SIG-M5 treated with dmso at 0.1 percent for 504 hours (cell line): ENCODE results near the gene SLC13A3.

Source experiments
- DNase-seq: peaks from one replicate; lab custom pipeline; 2025; ENCODE audit not compliant: unreplicated experiment; lab: John Stamatoyannopoulos, UW

SLC13A3 gene, protein sequence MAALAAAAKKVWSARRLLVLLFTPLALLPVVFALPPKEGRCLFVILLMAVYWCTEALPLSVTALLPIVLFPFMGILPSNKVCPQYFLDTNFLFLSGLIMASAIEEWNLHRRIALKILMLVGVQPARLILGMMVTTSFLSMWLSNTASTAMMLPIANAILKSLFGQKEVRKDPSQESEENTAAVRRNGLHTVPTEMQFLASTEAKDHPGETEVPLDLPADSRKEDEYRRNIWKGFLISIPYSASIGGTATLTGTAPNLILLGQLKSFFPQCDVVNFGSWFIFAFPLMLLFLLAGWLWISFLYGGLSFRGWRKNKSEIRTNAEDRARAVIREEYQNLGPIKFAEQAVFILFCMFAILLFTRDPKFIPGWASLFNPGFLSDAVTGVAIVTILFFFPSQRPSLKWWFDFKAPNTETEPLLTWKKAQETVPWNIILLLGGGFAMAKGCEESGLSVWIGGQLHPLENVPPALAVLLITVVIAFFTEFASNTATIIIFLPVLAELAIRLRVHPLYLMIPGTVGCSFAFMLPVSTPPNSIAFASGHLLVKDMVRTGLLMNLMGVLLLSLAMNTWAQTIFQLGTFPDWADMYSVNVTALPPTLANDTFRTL

DNA sequence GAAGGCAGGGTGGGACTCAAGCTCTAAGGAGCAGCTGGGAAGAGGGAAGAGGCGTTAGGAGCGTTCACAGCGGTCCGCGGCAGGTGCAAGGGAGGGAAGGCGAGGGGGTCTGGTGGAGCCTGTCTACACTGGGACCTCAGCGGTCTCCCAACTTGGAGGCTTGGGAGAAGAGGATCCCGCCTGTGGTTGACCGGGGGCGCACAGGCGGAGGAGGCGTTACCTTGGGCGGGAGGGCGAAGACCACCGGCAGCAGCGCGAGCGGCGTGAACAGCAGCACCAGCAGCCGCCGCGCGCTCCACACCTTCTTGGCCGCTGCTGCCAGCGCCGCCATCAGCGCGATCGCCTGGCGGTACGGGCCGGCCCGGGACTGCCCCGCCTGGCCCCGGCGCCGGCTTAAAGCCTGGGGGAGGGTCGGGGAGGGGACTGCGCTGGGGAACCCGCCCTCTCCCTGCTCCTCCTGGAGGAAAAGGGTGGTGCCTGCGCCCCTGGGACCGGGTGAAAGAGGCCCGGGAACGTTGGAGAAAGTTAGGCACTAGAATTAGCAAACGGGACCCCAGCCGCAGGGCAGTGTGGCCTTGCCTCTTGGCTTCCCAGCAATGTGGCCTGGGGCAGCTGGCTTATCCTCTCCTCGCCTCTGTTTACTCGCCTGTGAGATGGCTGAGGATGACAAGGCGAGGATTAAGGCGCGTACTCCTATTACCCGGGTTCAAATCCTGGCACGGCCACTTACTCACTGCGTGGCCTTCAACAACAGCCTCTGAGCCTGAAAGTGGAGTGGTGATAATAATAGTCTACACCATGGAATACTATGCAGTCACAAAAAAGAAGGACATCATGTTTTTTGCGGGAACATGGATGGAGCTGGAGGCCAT, at the start of gene SLC13A3:
TSS of gene SLC13A3 (minus strand) at position 369 of the 872 bp plus-strand sequence. CDS start at position 331, 38 bp downstream.
- no peak for DNase-seq

DNA sequence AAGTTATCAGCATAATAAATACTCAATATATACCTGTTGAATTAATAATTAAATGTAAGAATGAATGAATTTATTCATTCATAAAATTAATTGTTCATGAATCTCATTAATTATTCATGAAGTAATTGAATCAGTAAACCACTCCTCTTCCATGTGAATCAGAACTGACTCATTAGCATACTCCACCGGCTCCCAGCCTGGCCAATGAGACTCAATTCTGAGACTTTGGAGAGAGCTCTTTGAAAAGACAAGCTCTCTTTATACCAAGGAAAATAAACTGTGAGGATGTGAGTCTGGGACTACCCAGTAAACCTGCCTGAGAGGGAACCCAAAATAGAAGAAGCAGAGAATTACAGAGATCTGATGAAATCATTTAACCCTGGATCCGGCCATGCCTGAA, 49.8 kb upstream of the SLC13A3 start:
- no peak for DNase-seq

DNA sequence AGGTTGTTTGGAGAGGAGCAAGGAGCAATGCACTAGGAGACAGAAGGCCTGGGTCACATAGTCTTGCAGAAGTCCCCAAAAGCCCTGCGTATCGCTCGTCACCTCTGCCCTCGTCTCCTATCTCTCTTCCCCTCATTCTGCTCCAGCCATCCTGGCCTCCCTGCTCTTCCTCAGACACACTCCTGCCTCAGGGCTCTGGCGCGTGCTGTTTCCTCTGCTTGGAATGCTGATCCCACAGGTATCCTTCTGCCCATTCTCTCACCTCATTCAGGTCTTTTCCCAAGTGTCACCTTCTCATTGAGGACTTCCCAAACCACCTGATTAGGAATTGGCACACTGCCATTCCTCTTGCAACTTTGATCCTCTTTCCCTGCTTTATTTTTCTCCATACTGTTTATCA, 49.2 kb upstream of the SLC13A3 start:
- DNase-seq: no peak

DNA sequence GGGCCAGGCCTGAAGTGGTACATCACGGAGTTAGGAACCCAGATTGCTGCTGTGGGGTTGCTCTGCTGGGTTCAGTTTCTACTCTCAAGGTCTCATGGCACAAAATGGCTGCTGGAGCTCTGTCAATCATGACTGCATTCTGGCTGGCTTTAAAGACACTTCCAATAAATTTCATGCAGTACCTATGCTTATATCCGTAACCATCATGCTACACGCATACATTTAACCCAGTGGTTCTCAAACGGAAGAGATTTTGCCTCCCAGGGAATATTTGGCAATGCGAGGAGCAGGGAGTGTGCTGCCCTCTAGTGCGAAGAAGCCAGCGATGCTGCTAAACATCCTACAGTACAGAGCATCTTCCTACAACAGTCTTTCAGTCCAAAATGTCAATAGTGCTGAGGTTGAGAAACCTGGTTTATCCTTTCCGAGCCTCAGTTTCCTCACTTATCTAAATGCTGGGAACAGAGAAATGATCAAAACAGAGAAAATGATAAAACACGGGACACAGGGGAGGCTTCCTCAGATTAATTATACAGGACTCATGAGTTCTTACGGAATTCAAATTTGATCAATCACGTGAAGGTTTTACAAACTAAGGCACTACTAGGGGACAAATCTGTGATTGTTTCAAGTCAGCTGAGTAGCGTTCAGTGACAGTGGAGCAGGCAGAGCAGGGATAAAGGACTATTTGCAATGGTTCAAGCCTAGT, 48.5 kb upstream of the SLC13A3 start:
- peak; percentile 65 for DNase-seq

DNA sequence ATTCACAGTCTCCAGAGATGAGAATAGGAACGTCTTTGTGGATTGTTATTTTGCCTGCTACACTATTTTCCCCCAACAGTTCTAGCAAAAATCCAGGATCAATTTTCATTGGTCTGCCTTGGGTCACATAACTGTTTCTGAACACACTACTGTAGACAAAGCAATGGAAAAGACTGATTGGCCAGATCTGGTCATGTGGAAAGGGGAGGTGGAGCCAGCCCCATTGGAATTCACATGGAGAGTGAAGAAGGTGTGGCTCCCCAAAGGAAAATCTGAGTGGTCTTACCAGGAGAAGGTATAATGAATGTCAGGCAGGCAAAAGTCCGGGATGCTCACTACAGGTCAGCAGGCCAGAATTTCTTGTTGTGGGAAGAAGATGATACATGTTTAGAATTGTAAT, 47.5 kb upstream of the SLC13A3 start:
- no peak for DNase-seq

DNA sequence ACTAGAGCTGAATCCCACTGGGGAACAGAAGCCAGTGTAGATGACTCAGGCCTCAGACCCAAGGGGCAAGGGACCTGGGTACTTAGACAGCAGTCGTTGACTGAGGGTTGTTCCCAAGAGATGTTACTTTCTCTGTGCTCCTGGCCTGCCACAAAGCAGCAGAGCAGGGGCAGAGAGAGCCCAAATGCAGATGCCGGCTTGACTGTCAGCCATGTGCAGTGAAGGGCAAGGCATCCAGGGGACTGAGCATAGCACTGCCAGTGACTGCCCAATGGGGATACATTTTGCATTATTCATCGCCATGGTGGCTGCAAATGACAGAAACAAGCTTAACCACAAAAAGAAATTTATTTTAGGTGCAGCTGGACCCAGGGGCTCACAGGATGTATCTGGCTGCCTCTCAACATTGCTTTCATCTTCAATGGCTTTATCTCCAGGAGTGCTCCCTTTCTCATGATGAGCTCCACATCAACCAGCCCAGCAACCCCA, 45.6 kb upstream of the SLC13A3 start:
- no peak for DNase-seq

DNA sequence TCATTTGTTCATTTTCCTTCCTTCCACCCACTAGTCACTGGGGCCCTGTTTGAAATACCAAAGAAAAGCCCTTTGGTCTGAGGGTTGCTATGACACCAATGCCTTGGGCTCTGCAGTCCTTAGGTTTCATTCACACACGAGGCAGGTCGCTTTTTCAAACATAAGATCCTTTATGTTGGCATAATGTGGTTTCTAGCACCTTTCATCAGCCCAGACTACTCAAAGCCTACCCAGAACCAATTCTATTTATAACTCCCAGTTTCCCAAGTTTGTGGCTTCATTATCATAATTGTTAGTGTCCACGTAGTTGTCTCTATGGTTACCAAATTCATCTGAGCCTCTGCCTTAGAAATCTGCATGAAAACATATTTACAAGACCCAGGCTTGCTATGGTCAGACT, 44.6 kb upstream of the SLC13A3 start:
- DNase-seq: no peak

DNA sequence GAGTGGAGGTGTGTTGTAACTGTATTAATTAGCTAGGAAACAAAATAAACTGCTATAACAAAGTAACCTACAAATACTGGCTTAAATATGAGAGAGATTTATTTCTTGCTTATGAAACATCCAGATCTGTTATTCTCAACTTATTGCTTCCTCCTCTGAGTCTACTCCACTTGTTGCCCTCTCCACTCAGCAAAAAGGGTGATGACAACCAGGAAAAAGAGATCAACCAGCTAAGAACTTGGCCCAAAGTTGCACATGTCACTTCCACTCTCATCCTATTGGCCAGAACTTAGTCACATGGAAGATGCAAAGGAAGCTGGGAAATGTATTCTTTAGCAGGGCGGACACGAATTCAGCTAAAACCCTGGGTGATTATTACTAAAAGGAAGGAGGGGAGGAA, 43.2 kb upstream of the SLC13A3 start:
- DNase-seq: peak; percentile 76

DNA sequence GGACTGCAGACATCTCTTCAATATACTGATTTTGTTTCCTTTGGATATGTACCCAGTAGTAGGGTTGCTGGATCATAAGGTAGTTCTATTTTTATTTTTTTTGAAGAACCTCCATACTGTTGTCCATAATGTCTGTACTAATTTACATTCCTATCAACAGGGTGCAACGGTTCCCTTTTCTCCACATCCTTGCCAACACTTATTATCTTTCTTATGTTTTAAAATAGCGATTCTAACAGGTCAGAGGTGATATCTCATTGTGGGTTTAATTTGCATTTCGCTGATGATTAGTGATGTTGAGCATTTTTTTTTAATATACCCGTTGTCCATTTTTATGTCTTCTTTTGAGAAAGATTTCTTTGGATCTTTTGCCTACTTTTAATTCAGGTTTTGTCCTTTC, 39.9 kb upstream of the SLC13A3 start:
- DNase-seq: no peak

DNA sequence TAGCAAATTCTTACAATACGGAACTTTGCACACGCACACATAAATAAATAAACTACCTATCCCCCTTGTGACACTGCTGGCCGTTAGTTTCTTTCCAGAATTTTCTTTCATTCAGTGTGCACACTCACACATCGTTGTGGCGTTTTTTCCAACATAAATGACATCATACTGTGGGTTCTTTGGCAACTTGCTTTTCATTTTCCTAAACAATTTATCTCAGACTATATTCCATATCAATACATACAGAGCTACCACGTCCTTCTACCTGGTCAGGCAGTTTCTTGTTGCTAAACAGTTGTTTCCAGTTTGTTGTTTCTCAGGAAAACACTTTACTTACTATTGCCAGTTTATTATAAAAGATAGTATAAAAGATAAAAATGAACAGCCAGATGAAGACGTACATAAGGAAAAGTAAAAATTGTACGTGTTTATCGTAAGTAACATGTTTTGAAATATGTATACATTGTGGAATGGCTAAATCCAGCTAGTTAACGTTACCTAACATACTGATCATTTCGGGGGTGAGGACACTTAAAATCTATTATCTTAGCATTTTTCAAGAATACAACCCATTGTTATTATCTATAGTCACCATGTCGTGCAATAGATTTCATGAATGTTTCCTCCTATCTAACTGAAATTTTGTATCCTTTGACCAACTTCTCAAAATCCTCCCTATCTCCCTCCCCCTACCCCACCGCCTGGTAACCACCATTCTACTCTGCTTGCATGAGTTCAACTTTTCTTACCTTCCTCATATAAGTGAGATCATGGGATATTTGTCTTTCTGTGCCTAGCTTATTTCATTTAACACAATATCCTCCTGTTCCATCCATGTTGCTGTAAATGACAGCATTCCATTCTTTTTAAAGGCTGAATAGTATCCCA, 39.2 kb upstream of the SLC13A3 start:
- DNase-seq: no peak

DNA sequence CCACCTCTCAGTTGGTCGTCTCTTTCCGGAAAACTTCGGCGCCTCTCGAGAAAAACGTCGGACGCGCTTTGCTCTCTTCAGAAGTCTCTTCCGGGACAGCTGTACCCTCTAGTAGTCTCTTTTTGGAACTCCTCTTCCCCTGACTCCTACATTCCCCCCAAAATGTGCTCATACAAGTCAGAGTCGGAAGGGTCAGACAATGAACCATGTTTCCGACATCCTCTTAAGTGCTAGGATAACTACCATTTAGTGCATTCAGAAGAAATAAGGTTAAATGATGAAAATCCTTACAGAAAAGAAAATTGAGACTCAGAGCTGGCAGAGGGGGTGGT, 38.5 kb upstream of the SLC13A3 start:
- DNase-seq: no peak

DNA sequence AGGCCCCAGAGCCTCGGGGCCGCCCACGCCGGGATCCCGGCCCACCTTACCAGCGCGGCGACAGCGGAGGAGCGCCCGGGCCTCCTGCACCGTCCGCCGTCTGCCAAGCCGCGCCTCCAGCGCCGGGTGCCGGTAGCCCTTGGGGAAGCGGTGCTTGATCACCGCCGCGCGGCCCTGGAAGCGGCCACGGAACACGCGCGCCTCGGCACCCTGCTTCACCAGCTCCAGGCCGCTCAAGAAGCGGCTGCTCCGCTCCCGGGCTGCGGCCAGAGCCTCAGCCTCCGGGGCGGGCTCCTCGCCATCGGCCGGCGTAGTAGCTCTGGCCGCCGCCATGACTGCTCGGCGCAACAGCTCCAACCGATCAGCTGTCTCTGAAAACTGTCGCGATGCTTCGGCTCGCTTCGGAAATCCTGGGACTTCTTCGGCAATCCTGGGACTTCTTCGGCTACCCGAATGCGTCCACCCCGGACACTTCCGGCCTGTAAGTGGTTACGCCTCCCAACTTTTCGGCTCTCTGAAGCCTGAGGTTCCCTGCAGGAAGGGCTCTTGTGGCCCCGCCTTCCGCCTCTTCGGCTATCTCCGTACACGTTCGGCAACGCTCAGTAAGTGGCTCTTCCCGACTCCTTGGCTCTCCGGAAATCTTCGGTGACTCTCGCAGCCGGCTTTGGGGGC, 38.0 kb upstream of the SLC13A3 start, which contains the start of gene TP53RK:
TSS of gene TP53RK (minus strand) at position 363 of the 672 bp plus-strand sequence. CDS start at position 333, 30 bp downstream.
- peak; percentile 100 for DNase-seq

DNA sequence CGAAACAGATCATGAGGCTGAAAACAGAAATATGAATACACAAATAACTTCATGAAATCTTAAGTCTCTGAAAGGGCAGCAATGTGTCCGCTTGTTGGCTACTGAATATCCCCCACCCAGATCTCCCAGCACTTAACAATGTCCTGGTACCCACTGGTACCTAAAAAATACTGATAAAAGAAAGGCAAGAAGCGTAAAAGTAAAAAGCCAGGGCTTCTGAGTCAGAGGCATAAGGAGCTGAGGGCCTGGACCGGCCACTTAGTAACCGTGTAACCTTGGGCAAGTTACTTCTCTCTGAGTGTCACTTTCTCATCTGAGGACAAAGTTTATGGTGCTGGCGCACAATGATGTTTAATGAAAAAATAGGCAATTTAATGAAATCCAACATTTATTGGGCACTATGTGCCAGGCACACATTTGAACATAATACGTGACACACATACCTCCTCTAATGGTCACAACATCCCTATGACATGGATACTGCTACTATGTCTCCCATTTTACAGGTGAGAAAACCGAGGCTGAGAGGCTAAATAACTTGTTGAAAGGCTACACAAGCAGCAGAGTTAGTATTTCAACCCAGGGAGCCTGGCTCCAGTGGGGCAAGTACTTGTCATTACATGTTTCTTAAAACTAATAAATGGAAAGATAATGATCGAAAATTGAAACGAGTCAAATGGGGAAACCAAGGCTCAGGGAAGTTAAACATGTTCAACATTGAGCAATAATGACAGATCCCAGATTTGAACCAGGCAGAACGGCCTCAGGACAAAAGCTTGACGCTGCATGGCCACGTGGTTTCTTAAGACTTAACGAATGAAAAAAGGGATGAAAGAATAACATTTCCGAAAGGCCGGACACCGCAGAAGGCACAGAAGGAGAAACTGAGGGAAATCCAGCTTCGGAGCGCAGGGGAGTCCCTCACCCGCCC, 37.2 kb upstream of the SLC13A3 start:
- peak; percentile 25 for DNase-seq

DNA sequence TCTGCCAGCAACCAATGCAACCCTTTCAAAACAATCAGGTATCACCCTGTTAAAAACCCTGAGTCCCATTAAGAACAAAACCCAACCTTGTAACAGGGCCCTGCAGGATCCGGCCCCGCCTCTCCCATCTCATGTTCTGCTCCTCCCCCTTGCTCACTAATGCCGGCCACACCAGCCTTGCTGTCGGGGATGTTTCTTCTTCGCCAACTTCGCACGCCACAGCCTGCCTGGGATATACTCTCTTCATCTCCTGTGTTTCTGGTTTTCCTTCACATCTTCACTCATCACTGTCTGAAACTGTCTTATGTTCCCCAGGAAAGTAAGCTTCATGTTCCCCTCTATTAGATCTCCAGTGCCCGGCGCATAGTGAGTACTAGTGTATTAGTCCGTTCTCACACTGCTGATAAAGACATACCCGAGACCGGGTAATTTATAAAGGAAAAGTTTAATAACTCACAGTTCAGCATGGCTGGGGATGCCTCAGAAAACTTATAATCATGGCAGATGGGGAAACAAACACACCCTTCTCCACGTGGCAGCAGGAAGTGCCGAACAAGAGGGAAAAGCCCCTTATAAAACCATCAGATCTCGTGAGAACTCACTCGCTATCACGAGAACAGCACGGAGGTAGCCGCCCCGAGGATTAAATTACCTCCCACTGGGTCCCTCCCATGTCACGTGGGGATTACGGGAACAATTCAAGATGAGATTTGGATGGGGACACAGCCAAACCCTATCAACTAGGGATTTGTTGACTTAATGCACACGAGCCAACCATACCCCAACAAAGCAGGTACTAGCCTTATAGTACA, 32.9 kb upstream of the SLC13A3 start:
- DNase-seq: no peak

DNA sequence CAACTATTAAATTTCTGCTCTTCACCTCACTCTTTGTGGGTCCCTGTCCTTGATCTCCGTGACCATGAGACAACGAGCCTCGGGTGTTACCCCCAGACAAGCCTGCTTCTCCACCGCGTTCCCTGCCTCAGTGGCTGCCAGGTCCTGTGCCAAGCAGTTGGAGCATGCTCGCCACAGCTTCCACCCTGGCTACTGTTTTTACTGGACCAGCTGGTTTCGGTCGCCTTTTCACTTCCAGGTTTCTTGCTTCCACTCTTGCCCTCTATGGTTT, 32.3 kb upstream of the SLC13A3 start:
- no peak for DNase-seq

DNA sequence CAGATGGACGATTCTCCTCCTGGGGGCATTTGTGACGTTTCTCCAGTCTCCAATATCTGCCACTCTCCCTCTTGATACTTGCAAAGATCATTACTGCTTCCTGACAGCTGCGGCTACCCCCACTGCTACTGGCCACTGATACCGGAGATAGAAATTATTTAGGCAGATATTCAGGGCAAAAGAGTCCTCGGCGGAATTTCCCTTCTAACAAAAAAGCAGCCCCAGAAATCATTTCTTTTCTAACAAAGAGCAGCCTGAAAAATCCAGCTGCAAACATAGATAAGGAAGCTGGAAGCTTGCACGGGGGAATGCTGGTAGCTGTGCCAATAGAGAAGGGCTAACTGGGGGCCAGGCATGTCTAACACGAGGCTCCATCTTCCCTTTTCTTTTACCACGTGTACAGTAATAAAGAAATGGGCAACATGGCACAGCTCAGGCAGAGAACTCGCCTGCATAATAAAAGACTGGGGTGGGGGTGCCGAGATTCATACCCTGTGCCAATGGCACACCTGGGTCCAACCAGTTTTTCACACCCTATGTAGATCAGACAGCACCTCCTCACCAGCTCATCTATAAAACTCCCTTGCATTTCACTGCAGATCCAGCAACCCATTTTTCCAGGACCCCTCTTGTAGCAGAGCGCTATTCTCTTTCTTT, 31.9 kb upstream of the SLC13A3 start:
- DNase-seq: no peak
